G401 (cell line): ENCODE data around the gene BLOC1S4. TPM values are rescaled to one million over a fixed set of nuclear protein-coding genes. Genes with fewer than 3 reads are reported as not detected.
A peak's percentile ranks its signal among the peaks of the same experiment; 100 is the strongest.
"Not testable (repeated sequence)": the region's sequence is repeated elsewhere in the genome, so short reads cannot be mapped to it uniquely, and the experiment has no call there.

Experiments
- DNase-seq: peaks from one replicate; pipeline ENCODE4 v3.0.0-alpha.2; 2015; ENCODE audit warnings: low spot score
- in situ Hi-C: cut with HindIII; loops from 2 replicates; pipeline ENCODE4 v1.10.0; 2016; ENCODE audit warnings: low sequenced_read_pairs, mixed read lengths
- total RNA-seq: library from RNA; depleted of rRNA; stranded (reverse); fragments of >200 nt; shearing (Covaris generic); gene quantifications from 2 replicates; pipeline ENCODE4 v1.2.3, GENCODE V29; 2014

BLOC1S4 gene
- total RNA-seq, 1 experiment from 2014 or later: 31.7 TPM

DNA sequence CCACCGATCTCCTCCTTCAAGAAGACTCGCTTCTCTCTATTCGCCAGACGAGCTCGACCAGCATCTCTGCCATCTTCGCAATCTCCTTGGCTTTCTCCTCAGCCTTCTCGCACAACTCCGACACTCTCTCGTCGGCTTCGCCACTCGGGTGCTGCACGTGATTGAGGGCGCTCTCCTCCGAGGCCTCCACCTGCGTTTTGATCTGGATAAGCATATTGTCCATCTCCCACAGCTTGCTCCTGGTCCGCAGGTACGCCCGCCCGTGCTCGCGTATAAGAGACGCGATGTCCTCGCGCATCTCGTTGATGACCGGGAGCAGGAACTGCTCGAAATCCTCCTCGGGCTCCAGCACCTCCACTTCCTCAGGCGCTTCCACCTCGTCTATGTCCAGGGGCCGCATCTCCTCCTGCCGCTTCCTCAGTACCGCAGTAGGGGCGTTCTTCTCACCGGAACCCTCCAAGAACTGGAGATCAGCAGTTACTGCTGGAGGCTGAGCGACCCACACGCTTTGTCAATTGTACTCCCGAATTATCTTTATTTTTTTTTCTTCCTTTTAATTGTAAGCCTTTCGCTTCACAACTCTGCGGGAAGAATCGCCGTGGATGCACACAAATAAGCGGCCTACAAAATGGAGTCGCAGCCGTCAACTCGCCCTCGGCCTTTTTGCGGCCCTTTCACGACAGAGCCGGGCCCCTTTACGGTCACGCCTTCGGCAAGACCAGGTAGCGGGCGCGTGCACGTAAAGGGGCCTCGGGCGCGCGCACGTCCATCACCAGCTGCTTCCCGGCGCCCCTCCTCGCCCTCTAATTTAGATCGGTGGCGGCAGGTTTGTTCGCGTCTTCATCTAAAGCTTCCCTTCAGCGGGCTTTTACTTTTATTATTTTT lies 6.5 kb upstream of the BLOC1S4 start, which contains the start of gene MRFAP1L1:
TSS of gene MRFAP1L1 (minus strand) at position 636 of the 885 bp plus-strand sequence. CDS start at position 400, 236 bp downstream.
- DNase-seq: peak; percentile 91
- in situ Hi-C loops: no loop called here

- no peak for DNase-seq
- in situ Hi-C loops: no loop called here
Measured at GRCh38 chr4:6710282-6710681, 5.7 kb upstream of the BLOC1S4 start.

DNA sequence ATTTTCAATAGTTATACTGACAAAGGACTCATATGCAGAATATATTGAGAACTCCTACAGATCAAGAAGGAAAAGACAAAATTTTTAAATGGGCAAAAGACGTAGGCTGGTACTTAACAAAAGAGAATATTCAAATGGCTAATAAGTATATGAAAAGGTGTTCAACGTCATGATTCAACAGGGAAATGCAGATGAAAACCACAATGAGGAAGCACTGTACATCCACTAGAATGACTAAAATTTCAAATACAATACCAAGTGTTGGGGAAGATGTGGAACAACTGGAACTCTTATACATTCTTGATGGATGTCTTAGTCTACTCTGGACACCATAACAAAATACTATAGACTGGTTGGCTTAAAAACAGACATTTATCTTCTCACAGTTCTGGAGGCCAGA lies 5.0 kb upstream of the BLOC1S4 start:
- in situ Hi-C loops: no loop called here
- DNase-seq: no peak

GRCh38 chr4:6714954-6715353 lies 1.0 kb upstream of the BLOC1S4 start:
- no peak for DNase-seq
- in situ Hi-C loops: no loop called here

DNA sequence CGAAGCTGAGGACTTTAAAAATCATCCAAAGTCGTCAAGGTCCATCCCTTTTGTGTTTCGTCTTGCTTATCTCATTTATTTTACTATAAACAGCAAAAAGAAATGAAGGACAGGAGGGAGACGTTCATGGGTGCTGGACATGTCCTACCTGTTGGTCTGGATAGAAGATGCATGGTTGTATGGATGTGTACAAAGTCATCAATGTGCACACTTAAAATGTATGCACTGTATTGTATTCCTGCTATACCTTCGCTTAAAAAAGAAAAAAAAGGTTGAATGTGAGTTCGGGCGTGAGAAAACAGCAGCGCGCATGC lies 313 bp upstream of the BLOC1S4 start:
- in situ Hi-C loops: no loop called here
- no peak for DNase-seq

GRCh38 chr4:6716958-6717655 lies 1.1 kb downstream of the BLOC1S4 start:
- no peak for DNase-seq
- in situ Hi-C loops: no loop called here

GRCh38 chr4:6718932-6719610 lies 3.1 kb downstream of the BLOC1S4 start:
- in situ Hi-C loops: no loop called here
- no peak for DNase-seq

DNA sequence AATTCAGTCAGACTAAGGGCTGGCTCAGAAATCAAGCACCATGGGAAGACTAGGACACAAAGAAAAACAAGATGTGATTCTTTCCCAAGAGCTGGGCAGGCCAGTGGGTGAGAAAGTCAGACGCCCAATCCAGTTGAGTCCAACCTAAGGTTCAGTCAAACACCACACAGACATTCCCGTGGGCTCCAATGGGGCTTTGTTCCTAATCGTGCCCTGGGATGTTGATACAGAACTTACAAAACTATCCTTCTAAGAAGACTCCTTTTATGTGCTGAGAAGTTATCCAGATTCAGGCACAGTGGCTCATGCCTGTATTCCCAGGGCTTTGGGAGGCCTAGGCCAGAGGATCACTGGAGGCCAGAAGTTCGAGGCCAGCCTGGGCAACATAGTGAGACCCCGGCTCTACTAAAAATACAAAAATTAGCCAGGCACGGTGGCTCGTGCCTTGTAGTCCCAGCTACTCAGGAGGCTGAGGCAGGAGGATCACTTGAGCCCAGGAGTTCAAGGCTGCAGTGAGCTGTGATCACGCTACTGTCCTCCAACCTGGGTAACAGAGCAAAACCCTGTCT lies 3.7 kb downstream of the BLOC1S4 start:
- no peak for DNase-seq
- in situ Hi-C loops: no loop called here

DNA sequence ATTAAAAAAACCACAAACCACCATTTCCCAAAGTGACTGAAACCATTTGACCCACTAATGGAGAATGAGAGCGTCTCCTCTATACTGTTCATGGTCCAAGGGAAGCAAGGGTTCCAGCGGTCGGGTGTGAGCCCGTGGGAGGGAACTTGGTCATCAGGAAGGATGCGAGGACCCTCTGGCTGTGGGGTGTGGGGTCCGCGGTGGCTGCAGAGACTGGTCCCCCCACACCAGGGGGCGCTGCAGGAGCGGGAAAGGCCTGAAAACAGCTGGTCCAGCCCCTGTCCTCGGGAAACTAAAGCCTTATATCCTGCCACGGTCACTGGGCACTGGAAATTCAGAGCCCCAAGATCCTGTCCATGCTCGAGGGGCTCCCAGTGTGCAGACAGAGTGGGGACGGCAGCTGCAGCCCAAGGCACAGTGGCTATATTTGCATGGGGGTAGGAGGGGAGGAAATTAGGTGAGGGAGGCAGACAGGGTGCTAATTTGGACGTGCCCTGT lies 4.3 kb downstream of the BLOC1S4 start:
- in situ Hi-C loops: no loop called here
- peak; percentile 57 for DNase-seq

GRCh38 chr4:6721121-6721520 lies 5.1 kb downstream of the BLOC1S4 start:
- in situ Hi-C loops: no loop called here
- DNase-seq: no peak

DNA sequence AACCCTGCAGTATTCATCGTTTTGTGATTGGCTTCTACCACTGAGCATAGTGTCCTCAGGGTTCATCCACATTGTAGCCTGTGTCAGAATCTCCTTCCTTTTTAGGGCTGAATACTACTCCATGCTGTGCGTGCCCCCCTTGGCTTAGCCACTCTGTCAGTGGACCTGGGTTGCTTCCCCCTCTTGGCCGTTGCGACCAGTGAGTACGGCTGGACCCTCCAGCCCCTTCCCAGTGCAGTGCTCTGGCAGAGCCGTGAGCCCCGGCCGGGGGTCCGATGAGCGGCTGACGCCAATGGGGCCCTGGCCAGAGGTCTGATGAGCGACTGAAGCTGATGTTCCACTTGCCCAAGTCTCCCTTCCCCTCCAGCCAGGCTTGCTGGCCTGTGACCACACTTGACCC lies 6.9 kb downstream of the BLOC1S4 start:
- no peak for DNase-seq
- in situ Hi-C loops: no loop called here

- no peak for DNase-seq
- in situ Hi-C loops: no loop called here
Measured at GRCh38 chr4:6723851-6724250, 7.9 kb downstream of the BLOC1S4 start.

GRCh38 chr4:6724421-6725111 lies 8.6 kb downstream of the BLOC1S4 start:
- in situ Hi-C loops: no loop called here
- DNase-seq: peak; percentile 17

GRCh38 chr4:6725427-6725961 lies 9.5 kb downstream of the BLOC1S4 start:
- DNase-seq, in situ Hi-C loops: not testable (repeated sequence)

DNA sequence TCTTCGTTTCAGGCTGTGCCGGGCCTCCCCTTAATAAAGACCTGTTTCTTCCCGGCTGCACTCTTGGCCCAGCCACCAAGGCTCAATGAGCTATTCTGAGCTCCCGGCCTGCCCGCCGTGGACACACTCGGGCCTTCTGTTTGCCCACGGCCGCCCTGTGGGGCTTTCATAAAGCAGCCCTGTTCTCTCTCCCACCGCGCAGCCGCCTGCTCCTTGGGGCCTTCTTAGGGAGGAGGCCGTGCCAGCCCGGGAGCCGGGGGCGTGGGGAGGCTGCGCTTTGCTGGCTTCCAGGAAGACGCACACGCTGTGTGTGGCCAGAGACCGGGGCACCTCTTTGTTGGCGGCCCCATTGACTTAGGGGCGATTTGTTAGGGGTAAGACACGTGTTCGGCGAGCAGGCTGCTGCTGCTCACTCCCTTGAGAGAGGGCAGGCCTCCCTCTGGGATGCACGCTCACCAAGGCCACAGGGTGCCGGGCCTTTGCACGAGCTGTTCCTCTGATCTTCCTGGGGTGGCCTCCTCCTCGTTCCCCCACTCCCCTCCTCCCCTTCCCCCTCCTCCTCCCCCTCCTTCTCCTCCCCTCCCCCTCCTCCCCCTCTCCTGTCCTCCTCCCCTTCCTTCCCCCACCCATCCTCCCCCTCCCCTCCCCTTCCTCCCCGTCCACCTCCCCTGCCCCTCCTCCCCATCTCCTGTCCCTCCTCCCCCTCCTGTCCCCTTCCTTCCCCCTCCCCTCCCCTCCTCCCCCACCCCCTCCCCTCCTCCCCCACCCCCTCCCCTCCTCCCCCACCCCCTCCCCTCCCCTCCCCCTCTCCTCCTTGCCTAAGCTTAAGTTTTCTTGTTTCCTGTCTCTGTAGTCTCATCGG lies 11.3 kb downstream of the BLOC1S4 start:
- DNase-seq: peak; percentile 51
- in situ Hi-C loops: no loop called here

DNA sequence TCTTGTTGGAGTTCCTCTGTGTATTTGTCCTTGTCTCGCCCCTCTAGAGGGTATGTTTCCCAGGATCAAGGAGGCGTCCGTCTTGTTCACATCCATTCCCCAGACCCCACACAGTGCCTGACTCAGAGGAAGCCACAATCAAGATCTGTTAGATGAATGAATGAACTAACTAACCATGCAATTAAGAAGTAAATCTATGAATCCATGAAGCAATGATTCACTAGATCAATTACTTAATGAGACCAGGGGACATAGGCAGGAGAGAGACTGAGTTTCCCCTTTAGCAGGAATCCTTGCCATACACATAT lies 11.9 kb downstream of the BLOC1S4 start:
- in situ Hi-C loops: no loop called here
- no peak for DNase-seq

DNA sequence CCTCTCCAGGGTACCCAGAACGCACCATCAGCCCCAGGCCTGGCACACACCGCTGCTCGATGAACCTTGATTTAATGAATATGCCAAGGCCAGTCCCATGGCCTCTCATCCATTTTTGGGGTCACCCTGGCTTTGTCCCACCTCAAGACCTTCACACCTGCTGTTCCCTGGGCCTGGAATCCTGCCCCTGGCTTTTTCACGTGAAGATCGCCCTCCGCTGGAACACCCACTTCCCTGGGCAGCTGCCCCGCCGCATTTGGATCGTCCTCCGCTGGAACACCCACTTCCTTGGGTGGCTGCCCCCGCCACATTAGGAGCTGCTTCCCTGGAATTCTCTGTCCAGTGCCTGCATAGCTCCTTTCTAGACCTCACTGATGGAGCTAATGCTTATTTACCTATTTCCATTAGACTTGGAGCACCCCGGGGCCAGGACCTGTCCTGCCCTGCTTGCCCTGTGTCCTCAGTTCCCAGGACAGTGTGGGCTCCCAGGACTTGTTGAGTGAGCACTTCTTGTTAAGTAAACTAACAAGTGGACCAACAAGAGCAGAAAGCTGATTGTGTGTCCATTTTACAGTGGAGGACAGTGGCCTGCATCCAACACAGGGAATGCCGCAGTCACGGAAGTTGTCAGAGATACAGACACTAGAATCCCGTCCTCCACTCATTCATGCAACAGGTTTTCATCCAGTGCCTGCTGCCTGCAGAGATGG lies 12.5 kb downstream of the BLOC1S4 start:
- in situ Hi-C loops: no loop called here
- DNase-seq: no peak
